ENCODE measurements around the gene VANGL2. TPM values are rescaled to one million over a fixed set of nuclear protein-coding genes. Genes with fewer than 3 reads are reported as not detected.

VANGL2 gene
- total RNA-seq, 6 experiments from 2014 or later = 0.06 to 0.22 (median 0.12) TPM

DNA sequence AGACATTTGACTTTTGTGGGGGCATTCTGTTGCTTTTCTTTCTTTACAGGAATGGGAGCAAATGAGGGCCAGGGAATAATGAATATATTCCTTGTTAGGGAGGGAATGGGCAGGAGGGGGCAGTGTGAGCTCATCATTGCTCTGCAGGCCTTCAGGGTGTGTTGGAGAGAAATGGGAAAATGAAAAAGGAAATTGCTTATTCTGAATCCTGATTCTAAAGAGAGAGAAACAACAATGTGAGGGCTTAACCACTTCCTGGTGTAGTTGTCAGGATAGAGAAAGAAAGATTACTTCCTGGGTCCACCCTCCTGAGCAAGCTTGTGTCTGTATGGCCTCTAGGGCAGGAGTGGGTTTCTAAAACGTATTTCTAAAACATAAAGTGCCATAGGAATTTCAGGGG, 28.3 kb downstream of the VANGL2 start:
- no peak for TF ChIP-seq POLR2A (IDR thresholded peaks at IDR 0.05)
- peak; percentile 59 to 65 (median 64) for TF ChIP-seq CTCF (IDR thresholded peaks at IDR 0.05)
- WGBS (ENCODE audit: insufficient coverage, low coverage, low lambda C conversion rate, missing lambda C conversion rate) = 67% methylated on average over 1 of the region's 1 CpG
- no peak overlapping the region for H3K27ac ChIP-seq
- H3K4me1 ChIP-seq = no peaks in the 10 kb centered on the region
- H3K9me3 ChIP-seq = no peaks in the 10 kb centered on the region
- H3K27me3 ChIP-seq = no peaks in the 10 kb centered on the region
- peak in 2 of 3 donors; percentile 50 to 57 for DNase-seq
- peak; percentile 82 to 91 (median 88) for ATAC-seq
- H3K4me3 ChIP-seq = no peak overlapping the region
- intact Hi-C loops (cut with DNase I) = loop anchor here (5.0 kb wide), 1 partner anchor 179 kb away; no protein-coding TSS in a partner anchor
- no peaks in the 10 kb centered on the region for H3K36me3 ChIP-seq

GRCh38 chr1:160429125-160429561, 28.8 kb downstream of the VANGL2 start:
- WGBS (ENCODE audit: insufficient coverage, low coverage, low lambda C conversion rate, missing lambda C conversion rate) = no CpG with 5 or more reads among the region's 2 CpGs
- Histone ChIP-seq H3K4me1 (no peaks in the 10 kb centered on the region), H3K36me3 (no peaks in the 10 kb centered on the region), H3K9me3 (no peaks in the 10 kb centered on the region), H3K4me3 (no peak overlapping the region), H3K27me3 (no peaks in the 10 kb centered on the region), H3K27ac (no peak overlapping the region)
- TF ChIP-seq CTCF (IDR thresholded peaks at IDR 0.05) (no peak), POLR2A (IDR thresholded peaks at IDR 0.05) (no peak)
- no peak for DNase-seq
- intact Hi-C loops (cut with DNase I) = loop anchor here (5.0 kb wide), 1 partner anchor 178 kb away; no protein-coding TSS in a partner anchor
- peak in 3 of 4 donors; percentile 13 to 25 (median 21) for ATAC-seq

DNA sequence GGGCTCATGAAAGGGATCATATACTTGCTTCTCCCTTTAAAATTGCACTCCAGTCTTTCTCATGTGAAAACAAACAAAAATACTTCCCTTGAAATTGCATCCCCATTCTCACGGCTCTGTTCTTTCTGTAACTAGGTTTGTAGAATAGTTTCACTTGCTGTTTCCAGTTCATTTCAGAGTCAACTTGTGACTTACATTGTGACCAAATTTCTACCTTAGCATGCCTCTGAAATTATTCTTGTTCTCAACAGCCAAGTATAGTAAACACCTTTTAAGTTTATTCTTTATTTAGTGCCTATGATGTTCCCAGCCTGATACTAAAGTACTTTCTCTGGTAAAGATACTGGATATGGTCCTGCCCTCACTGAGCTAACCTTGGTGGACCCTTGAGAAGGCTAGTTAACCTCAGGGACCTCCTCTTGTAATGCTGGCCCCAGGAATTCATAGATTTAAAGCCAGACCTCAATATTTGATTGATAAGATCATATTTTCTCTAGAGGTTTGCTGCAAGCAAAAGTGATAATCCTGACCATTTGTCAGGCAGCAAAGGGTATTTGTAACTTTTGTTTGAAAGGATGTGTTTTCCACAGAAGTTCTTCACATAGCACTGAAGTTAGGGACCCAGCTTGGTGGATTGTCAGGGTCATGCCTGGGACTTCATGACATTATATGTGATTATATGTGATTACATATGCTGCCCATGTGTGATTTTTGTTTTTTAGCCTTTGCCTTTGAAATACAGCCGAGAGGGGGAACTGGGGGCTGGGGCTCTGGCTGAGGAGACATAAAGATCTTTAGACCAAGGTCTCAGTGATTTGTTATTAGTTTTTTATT, 29.6 kb downstream of the VANGL2 start:
- intact Hi-C loops (cut with DNase I) = loop anchor here (5.0 kb wide), 1 partner anchor 177 kb away; no protein-coding TSS in a partner anchor
- H3K27ac ChIP-seq = no peak overlapping the region
- no peaks in the 10 kb centered on the region for H3K27me3 ChIP-seq
- H3K4me1 ChIP-seq = no peaks in the 10 kb centered on the region
- DNase-seq = no peak
- no peaks in the 10 kb centered on the region for H3K9me3 ChIP-seq
- no peak overlapping the region for H3K4me3 ChIP-seq
- WGBS (ENCODE audit: insufficient coverage, low coverage, low lambda C conversion rate, missing lambda C conversion rate) = 35% methylated on average over 2 of the region's 2 CpGs
- TF ChIP-seq POLR2A (IDR thresholded peaks at IDR 0.05) = no peak
- TF ChIP-seq CTCF (IDR thresholded peaks at IDR 0.05) = no peak
- ATAC-seq = peak in 1 of 4 donors; percentile 29
- H3K36me3 ChIP-seq = no peaks in the 10 kb centered on the region

DNA sequence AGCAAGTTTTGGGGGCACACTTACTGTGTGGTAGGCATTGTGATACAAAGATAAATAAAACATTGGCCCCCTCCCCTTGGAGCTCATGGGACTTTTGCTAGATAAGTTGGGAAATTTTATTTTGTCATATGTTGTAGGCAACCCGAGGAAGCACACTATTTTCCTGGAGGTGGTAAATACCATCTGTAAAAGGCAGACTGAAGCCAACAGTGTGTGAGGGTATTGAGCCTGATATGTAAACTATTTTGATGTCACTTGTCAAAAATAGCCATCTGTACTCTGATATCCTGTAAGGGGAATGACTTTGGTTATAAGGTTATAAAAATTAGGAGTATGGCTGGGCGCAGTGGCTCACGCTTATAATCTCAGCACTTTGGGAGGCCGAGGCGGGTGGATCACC, 30.6 kb downstream of the VANGL2 start:
- Histone ChIP-seq H3K36me3 (no peaks in the 10 kb centered on the region), H3K27ac (no peak overlapping the region), H3K27me3 (no peaks in the 10 kb centered on the region), H3K4me3 (no peak overlapping the region), H3K9me3 (no peaks in the 10 kb centered on the region), H3K4me1 (no peaks in the 10 kb centered on the region)
- no peak for ATAC-seq
- intact Hi-C loops (cut with DNase I) = no loop called here
- no peak for TF ChIP-seq CTCF (IDR thresholded peaks at IDR 0.05)
- TF ChIP-seq POLR2A (IDR thresholded peaks at IDR 0.05) = no peak
- WGBS (ENCODE audit: insufficient coverage, low coverage, low lambda C conversion rate, missing lambda C conversion rate) = 92% methylated on average over 5 of the region's 5 CpGs
- DNase-seq = no peak
